ENCODE measurements around the gene ARID3C.

The ARID3C gene

GRCh38 chr9:34574571-34574970 lies 54.3 kb downstream of the ARID3C start:
- no peak overlapping the region for H3K4me3 ChIP-seq (ENCODE audit: control insufficient read depth, low read depth, low read length)
- DNase-seq (ENCODE audit: low read depth), result no peak

DNA sequence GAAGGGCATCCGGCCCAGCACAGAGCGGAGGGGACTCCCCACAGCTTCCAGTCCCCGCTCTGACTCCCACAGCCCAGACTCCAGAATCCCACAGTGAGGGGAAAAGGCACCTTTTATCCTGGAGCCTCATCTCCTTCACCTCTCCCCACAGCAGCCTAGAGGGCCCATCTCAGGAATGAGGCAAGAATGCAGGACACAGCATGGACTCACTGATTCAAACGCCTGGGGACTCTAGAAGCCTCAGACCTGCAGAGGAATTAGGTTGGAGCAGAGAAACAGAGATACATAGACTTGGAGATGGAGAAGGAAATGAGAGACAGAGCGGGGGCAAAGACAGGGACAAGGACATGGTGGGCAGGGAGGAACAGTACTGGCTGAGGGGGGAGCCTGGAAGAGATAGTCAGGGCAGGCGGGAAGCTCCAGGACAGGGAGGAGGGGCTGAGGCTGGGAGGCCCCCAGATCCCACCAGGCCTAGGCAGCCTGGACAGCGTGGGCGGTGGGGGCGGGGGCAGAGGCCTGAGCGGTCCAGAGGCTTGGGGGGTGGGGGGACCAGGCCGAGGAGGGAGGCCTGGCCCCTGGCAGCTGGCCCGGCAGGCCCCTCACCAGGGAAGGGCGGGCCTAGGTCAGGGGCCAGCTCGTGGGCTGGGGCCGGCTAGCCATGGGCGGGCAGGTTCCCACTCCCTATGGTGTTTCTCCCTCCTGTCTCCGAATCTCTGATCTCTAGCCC lies 55.1 kb downstream of the ARID3C start:
- H3K4me3 ChIP-seq (ENCODE audit: control insufficient read depth, low read depth, low read length), result no peak overlapping the region
- DNase-seq (ENCODE audit: low read depth), result no peak
- no peak for TF ChIP-seq CTCF (IDR thresholded peaks at IDR 0.05; ENCODE audit: control insufficient read depth, insufficient read depth, low read depth, low read length, missing control alignments)

More at GRCh38 chr9:34574571-34574970, 54.3 kb downstream of the ARID3C start:
- no peak for TF ChIP-seq CTCF (IDR thresholded peaks at IDR 0.05; ENCODE audit: control insufficient read depth, insufficient read depth, low read depth, low read length, missing control alignments)

GRCh38 chr9:34572628-34573027 lies 56.2 kb downstream of the ARID3C start:
- no peak overlapping the region for H3K4me3 ChIP-seq (ENCODE audit: control insufficient read depth, low read depth, low read length)
- DNase-seq (ENCODE audit: low read depth), result no peak
- no peak for TF ChIP-seq CTCF (IDR thresholded peaks at IDR 0.05; ENCODE audit: control insufficient read depth, insufficient read depth, low read depth, low read length, missing control alignments)

DNA sequence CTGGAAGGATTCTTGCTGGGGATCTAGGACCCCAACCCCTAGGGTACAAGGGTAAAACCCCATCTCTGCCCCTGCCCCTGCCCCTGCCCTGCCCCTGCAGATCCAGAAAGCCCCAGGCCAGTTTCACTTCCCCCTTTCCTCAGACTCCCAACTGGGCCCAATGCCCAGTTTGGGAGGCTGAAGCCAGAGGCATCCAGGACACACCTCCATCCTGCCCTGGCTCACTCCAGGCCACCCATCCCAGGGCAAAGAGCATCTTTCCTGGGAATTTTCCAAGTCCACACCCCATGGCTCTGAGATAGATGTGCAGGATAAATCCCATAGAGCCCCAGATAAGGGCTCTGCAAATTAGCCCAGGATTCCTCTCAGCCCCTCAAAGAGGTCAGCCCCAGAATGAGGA lies 56.8 kb downstream of the ARID3C start:
- TF ChIP-seq CTCF (IDR thresholded peaks at IDR 0.05; ENCODE audit: control insufficient read depth, insufficient read depth, low read depth, low read length, missing control alignments), result no peak
- no peak overlapping the region for H3K4me3 ChIP-seq (ENCODE audit: control insufficient read depth, low read depth, low read length)
- DNase-seq (ENCODE audit: low read depth), result no peak

GRCh38 chr9:34571481-34571810 lies 57.4 kb downstream of the ARID3C start:
- no peak for TF ChIP-seq CTCF (IDR thresholded peaks at IDR 0.05; ENCODE audit: control insufficient read depth, insufficient read depth, low read depth, low read length, missing control alignments)
- H3K4me3 ChIP-seq (ENCODE audit: control insufficient read depth, low read depth, low read length), result no peak overlapping the region
- no peak for DNase-seq (ENCODE audit: low read depth)

Measured in AG09309 (cell line).